Central memory CD4-positive, alpha-beta T cell (primary cell): ENCODE data around the gene HECTD3.

Experiments used
- DNase-seq: peaks from one replicate; pipeline ENCODE4 v3.0.0; 2022
- total RNA-seq, 3 experiments: gene quantifications; one replicate each; lab custom pipeline; 2026; lab: John Stamatoyannopoulos, UW

Gene HECTD3
- total RNA-seq = 25.1 to 42.4 (median 34.5) reads per million in 3 experiments

DNA sequence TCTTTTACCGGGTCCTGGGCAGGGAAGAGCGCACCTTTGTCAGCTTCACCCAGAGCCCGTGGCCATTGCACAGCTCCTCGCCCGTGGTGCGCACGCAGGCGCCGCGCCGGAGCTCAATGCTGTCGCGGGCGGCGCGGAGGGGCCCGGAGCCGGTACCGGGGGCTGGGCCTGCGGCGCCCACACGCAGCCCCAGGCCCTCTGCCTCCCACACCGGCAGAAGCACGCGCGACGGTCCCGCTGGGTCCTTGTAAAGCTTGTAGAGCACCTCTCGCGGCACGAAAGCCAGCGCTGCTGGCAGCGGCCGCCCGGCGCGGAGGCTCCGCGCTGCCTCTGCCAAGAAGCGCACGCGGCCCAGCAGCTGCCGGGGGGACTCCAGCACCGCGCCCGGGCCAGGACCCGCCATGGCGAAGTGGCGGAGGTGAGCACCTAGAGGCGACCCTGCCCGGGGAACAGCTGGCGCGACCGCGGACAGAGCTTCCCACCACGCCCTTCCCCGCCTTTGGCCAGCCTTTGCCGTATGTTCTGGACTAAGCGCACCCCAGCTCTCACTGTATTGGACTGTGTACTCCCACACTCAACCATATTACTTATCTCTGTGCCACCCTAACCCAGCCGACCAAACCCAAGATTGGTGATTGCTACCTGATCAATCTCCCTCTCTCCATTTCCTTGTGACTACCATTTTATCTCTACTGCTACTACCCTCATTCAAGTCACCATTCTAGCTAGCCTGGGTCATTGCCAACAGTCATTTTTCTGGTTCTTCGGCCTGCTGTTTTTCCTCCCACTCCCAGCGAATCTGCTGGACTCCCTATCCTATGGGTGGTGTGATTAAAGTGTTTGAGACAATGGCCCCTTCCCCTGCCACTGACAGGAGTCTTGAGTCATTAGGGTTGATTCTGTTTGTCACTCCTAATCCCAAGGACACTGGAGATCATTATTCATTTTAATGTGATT, at the start of gene HECTD3:
TSS of gene HECTD3 (minus strand) at position 470 of the 957 bp plus-strand sequence. CDS start at position 403, 67 bp downstream.
- peak; percentile 56 for DNase-seq

DNA sequence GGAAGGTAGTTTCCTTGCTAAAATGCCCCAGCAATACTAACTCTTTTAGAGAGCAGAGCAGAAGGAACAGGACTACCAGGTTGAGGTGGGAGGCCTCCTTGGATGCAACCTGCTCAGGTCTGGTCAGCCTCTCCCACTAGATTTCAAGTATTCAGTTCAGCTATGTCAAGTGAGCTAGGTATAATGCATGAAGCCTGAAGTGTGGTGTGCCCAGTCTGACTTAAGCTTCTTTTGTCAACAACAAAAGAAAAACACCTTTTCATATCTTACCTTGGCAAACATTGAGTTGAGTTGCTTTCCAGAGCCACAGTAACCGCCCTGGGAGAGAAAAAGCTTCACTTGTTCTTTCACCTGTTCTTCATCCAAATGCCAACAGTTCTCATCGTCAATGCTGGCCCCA, 48.7 kb upstream of the HECTD3 start:
- no peak for DNase-seq

DNA sequence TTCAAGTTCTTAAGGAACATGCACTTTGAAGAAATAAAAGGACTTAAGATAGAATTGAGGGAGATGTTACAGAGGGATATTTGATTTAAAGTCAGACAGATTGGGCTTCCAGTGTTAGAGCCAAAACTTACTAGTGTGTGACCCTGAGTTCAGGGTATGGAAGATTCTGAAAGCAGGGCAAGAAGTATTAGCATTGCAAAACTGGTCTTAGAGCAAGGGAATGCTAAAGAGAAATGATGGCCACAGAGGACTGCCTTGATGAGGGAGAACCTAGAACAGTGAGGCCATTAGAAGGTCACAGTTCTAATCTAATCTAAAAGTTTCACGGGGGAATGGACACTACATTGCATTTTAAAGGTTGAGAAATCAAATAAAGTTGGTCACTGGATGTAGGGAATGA, 46.4 kb upstream of the HECTD3 start:
- DNase-seq = no peak

- no peak for DNase-seq
Observed at GRCh38 chr1:45051005-45051772, 40.1 kb upstream of the HECTD3 start.

- no peak for DNase-seq
Observed at GRCh38 chr1:45047032-45047431, 35.9 kb upstream of the HECTD3 start.

GRCh38 chr1:45044916-45045315, 33.8 kb upstream of the HECTD3 start:
- no peak for DNase-seq

DNA sequence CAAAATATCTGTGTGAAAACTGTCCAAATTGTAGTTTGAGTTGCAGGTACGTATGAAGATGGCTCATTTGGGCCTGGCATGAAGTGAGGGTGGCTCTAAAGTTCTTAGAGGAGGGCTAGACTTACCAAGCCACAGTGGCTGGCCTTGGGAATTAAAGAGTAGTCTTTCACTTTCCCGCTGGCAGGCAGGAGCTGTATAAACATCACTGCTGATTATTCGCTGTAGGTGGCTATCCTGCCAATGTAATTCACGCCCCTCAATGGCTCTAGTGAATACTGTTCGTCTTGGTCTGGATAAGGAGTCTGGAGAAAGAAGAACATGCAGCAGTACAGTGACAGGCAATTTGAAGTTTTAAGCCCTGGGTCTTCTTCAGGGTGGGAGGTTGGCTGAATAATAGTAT, 32.0 kb upstream of the HECTD3 start:
- no peak for DNase-seq

DNA sequence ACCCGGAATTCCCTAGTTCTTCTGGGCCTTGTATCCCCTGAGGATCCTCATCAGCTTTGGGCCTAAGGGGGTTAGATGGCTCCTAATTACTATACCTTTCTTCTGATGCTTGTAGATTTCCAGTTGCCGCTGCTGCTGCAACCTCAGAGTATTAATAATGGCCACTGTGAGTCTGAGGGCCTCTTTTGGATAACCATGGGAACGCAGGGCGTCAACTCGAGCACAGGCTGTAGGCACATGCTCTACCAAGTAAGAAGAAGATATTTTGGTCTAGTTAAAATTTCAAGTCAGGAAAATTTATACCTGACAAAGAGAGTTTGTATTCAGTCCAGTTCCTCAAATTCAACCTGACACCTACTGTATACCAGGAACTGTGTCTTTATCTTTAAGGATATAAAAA, 29.2 kb upstream of the HECTD3 start:
- no peak for DNase-seq

DNA sequence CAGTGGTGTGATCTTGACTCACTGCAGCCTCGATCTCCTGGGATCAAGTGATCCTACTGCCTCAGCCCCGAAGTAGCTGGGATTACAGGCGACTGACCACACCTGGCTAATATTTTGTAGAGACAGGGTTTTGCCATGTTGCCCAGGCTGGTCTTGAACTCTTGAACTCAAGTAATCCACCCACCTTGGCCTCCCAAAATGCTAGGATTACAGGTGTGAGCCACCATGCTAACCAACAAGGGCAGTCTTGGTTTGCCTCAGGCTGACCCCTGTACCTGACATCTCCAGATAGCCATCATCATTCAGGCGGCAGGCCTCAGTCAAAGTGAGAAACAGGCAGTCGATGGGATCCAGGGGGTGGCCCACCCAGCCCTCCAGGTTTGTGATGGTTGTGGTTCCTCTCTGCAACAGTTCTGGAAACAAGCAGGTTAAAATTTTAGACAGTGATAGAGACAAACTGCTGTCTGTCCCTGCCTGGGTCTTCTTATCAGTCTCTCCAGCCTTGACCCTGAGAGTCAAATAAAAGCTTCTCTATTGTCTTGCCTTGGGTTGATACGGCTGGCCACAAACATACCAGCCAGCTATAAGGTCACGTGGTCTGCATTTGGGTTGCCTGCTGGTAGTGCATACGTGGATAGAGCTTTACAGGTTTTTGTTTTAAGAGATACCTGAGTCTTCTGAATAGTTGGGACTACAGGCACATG, 27.7 kb upstream of the HECTD3 start:
- no peak for DNase-seq

DNA sequence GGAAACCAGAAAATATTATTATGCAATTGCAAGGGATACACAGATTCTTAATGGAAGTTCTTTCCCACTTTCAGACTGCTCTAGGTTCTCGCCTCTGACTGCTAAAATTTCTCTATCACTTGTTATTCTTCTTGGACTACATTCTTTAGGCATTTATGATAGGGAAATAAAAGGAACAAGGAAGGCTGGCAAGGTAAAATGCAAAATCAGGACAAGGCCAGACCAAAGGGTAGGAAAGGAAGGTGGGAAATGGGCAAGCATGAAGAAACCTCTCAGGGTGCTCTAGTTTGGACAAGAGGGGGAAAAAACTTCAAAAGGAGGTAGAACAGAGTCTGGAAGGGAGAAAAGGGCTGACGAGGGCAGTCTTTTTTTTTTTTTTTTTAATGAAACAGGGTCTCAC, 27.1 kb upstream of the HECTD3 start:
- DNase-seq = no peak

- no peak for DNase-seq
Observed at GRCh38 chr1:45037456-45037855, 26.3 kb upstream of the HECTD3 start.

GRCh38 chr1:45035631-45036301, 24.6 kb upstream of the HECTD3 start:
- DNase-seq = no peak

DNA sequence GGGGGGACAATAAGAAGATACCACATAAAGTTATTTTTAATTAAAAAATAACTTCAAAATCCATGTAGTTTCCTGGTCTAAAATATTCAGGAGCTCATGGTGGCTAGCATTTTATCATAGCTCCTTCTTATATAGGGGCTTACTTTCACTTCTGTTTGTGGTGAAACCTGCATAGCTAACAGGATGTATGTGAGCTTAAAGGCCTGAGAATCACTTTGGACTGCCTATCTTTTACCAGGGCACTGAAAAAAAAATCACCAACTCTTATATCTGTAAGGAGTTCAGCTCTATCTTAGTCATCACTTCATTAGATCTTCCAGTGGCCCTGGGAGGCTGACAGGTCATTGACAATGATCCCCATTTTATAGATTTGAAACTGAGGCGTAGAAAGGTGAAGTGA, 22.2 kb upstream of the HECTD3 start:
- no peak for DNase-seq

- no peak for DNase-seq
Observed at GRCh38 chr1:45032837-45033236, 21.7 kb upstream of the HECTD3 start.

DNA sequence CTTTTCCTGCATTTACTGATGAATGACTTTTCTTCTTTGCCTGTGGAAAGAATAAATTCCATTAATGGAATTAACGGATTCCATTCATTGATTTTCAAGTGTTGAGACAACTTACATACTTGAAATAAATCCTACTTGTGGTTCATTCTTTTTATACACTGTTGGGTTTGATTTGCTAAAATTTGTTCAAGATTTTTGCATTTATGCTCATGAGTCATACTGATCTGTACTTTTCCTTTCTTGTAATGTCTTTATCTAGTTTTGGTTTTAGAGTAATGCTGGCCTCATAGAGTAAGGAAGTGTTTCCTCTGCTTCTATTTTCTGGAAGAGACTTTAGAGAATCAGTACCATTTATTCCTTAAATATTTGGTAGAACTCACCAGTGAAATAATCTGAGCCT, 15.3 kb upstream of the HECTD3 start:
- no peak for DNase-seq

DNA sequence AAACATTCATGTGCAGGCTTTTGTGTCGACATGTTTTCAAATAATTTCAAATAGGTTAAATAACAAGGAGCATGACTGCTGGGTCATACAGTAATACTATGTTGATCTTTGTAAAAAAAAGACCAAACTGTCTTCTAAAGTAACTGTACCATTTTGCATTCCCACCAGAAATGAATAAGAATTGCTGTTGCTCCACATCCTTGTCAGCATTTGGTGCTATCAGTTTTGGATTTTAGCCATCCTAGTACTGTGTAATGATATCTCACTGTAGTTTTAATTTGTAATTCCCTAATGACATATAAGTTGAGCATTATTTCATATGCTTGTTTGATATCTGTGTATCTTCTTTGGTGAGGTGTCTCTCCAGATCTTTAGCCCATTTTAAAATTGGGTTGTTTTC, 12.5 kb upstream of the HECTD3 start:
- no peak for DNase-seq

DNA sequence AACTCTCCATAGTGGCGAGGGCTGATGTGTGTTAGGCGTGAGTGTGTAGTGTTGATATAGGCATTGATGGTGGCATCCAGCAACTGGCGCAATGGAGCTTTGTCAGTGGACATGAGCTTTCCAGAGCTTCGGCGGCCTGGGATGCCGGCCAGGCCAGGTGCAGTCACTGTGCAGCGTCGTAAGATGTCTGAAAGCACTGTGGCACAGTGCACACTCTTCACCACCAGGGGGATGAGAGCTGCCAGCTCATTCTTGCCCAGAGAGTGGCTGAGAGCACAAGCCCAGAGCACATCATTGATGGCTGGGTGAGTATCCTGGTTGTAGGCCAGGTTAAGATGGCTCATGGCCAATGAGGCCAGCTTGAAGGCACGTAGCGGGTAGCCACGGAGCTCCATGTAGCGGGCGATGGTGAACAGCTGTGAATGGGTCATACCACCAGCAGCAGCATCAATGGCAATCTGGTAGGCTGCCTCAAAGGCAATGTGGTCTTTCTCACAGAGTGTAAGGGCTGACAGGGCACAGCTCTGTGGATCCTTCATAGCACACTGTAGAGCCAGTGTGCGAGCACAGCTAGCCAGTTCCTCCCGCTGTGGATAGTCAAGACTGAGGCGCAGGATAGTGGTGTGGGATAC, 7.6 kb upstream of the HECTD3 start:
- DNase-seq = peak; percentile 42

- no peak for DNase-seq
Observed at GRCh38 chr1:45016767-45017166, 5.6 kb upstream of the HECTD3 start.

GRCh38 chr1:45016090-45016697, 5.1 kb upstream of the HECTD3 start:
- DNase-seq = no peak

- DNase-seq = no peak
Observed at GRCh38 chr1:45015683-45016082, 4.6 kb upstream of the HECTD3 start.

- DNase-seq = peak; percentile 77
Observed at GRCh38 chr1:45014321-45015028, 3.4 kb upstream of the HECTD3 start.
